Stomach (tissue), 4 donors: Measurements from ENCODE around the gene CYTH2.
"Not testable (repeated sequence)": the region's sequence is repeated elsewhere in the genome, so short reads cannot be mapped to it uniquely, and the experiment has no call there.

ENCODE experiments used
- CTCF ChIP-seq, 7 experiments: fragments of 450-650 bp in 4 of 7; fragments of 200-600 bp in 3 of 7; sonication (generic) in 3 of 7; IDR thresholded peaks; one replicate each; pipeline ENCODE4 v1.5.1; 2016 to 2019; ENCODE audit warnings: antibody characterized with exemption in 7 of 7, control low read depth in 2 of 7, mild to moderate bottlenecking in 1 of 7
- POLR2AphosphoS5 ChIP-seq, 3 donors: sonication (generic); formaldehyde crosslinking; IDR thresholded peaks; one replicate each; pipeline ENCODE4 v1.6.1; 2016; ENCODE audit warnings: antibody characterized with exemption in 3 of 3

GRCh38 chr19:48488478-48488877 lies 19.3 kb downstream of the CYTH2 start:
- TF ChIP-seq CTCF, POLR2AphosphoS5 (IDR thresholded peaks at IDR 0.05): not testable (repeated sequence)
